Omental fat pad (tissue), 4 donors: ENCODE data around the gene ACVR1B. TPM values are rescaled to one million over a fixed set of nuclear protein-coding genes. Genes with fewer than 3 reads are reported as not detected.
A peak's percentile ranks its signal among the peaks of the same experiment; 100 is the strongest.

ENCODE experiments used
- ATAC-seq: fragments of 150-250 bp; one replicate; pipeline ENCODE4 v1.9.1; 2016; ENCODE audit warnings: mild to moderate bottlenecking, moderate library complexity; ENCODE audit not compliant: low FRiP score
- DNase-seq: peaks from one replicate; pipeline ENCODE4 v3.0.0-alpha.2; 2019; ENCODE audit warnings: low spot score
- total RNA-seq, 4 donors: library from RNA; depleted of rRNA; stranded (reverse); fragments of >200 nt; gene quantifications; one replicate each; pipeline ENCODE4 v1.1.0, GENCODE V29; 2016
- TF ChIP-seq, protein P1 (sequence below), 3 donors: fragments of 450-650 bp; IDR thresholded peaks; one replicate each; pipeline ENCODE4 v1.5.1; 2016 to 2017; ENCODE audit warnings: antibody characterized with exemption in 3 of 3, mild to moderate bottlenecking in 3 of 3, moderate library complexity in 2 of 3

ACVR1B gene
- total RNA-seq, 4 donors from 2014 or later: 15.9 to 42.2 (median 20.5) TPM

DNA sequence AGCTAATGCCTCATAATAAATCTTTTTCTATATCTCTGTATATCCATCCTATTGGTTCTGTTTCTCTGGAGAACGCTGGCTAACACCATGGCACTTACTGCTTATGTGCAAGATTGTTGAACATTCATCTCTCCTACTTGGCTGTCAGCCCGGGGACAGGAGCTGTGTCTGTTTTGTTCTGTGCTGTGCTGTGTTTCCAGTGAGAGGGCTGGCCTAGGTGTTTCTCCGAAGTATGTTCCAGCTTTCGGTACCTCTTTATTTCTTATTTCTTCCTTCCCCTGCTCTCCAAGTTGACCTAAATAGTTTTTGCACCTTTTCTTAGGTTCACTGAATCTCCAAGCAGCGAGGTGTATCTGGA, 80.9 kb downstream of the ACVR1B start:
- peak; percentile 55 for DNase-seq

DNA sequence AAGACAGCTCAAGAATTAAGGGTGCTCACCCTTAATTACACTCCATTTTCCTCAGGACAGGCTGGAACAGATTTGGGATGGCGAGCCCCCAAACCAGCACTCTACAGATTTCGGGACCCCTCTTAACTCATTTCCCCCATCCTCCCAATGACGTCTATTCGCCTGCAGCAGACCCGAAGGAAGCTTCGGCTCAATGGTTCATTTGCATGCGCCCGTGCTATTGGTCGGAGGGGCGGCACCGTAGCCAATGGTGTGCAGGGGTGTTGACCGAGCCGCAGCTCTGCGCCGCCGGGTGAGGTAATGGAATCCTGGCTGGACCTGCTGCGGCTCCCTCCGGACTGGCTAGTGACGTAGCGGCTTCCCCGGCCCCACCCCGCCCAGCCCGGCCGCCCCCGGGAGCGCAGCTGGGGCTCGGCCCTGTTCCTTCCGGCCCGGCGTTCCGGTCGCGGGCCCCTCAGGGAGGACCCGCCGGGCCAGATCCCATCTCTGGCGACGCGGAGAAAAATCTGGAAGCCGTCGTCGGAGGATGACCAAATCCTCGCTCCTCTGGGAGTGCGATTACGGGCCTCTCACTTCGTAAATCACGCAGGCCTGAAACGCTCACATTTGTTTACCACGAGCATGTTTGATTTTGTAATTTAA, 81.4 kb downstream of the ACVR1B start:
- DNase-seq (peak; percentile 80), ATAC-seq (peak; percentile 97)
- TF ChIP-seq, protein P1, sequence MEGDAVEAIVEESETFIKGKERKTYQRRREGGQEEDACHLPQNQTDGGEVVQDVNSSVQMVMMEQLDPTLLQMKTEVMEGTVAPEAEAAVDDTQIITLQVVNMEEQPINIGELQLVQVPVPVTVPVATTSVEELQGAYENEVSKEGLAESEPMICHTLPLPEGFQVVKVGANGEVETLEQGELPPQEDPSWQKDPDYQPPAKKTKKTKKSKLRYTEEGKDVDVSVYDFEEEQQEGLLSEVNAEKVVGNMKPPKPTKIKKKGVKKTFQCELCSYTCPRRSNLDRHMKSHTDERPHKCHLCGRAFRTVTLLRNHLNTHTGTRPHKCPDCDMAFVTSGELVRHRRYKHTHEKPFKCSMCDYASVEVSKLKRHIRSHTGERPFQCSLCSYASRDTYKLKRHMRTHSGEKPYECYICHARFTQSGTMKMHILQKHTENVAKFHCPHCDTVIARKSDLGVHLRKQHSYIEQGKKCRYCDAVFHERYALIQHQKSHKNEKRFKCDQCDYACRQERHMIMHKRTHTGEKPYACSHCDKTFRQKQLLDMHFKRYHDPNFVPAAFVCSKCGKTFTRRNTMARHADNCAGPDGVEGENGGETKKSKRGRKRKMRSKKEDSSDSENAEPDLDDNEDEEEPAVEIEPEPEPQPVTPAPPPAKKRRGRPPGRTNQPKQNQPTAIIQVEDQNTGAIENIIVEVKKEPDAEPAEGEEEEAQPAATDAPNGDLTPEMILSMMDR (IDR thresholded peaks at IDR 0.05): no peak

More for the DNA sequence above, 80.9 kb downstream of the ACVR1B start:
- TF ChIP-seq, protein P1 (IDR thresholded peaks at IDR 0.05): no peak
- ATAC-seq: peak; percentile 43

DNA sequence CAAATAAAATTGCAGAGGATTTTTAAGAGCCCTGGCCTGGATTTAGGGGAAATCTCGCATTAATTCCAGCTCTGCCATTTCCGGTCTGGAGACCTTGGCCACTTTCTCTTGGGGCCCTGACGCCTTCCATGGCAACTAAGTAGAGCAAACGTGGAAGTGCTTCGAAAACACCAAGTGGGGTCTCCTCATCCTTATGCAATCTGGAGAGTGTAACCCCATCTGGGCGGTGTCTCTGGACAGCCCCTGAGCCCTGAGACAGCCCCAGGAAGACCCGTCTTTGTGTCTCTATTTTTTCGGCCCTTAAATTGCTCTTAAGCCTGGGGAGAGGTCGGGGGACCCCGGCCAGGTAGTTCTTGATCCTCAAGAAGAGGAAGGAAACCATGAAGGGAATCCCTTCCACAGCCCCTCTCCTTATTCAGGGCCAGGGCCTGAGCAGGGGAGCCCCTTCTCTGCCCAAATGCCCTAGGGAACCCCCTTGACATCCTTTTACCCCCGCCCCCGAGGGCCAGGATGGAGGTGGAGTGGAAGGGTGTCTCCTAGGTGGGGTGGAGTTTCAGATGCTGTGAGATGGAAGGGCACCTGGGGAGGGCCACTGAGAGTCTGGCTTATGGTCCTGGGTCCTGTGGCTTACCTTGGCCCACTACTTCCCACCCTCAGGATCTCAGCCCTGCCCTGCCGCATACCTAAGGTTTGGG, 82.1 kb downstream of the ACVR1B start:
- DNase-seq: no peak
- ATAC-seq: no peak

DNA sequence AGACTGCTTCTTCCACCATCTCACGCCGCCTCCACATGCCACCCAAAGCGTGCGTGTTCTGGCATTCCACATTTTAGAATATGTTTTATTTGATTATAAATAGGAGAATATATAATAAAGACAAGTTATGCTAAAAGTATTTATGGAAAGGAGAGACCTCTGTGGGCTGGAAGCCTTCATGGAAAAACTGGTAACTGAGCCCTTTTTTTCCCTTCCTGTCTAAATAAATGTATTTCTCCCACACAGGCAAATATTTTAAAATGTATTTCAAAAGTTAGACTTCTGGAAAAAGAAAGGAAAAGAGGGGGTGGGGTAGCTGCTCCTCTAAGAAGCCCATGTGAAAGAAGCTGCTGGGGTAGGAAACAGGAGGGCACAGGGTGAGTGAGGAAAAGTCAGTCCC, 83.7 kb downstream of the ACVR1B start:
- ATAC-seq (no peak), DNase-seq (no peak)
- TF ChIP-seq, protein P1 (IDR thresholded peaks at IDR 0.05): no peak

More for the DNA sequence above, 82.1 kb downstream of the ACVR1B start:
- TF ChIP-seq, protein P1 (IDR thresholded peaks at IDR 0.05): no peak

DNA sequence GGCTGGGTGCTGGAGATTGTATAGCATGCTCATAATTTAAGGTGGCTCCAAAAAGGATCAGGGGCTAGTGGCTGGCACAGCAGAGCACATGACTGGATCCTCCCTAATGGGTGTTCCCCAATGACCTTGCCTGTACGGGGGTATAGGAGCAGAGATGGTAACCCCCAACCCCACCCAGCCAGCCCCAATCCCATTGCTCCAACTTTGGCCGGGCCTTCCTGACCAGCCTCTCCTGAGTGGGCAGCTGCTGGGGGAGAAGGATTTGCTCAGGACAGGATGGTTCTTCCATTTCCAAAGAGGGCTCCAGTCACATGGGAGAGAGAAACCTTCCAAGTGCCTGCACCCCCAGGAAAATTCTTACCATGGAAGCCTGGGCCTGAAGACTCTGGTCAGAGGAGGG, 84.4 kb downstream of the ACVR1B start:
- TF ChIP-seq, protein P1 (IDR thresholded peaks at IDR 0.05): no peak
- ATAC-seq (no peak), DNase-seq (no peak)

DNA sequence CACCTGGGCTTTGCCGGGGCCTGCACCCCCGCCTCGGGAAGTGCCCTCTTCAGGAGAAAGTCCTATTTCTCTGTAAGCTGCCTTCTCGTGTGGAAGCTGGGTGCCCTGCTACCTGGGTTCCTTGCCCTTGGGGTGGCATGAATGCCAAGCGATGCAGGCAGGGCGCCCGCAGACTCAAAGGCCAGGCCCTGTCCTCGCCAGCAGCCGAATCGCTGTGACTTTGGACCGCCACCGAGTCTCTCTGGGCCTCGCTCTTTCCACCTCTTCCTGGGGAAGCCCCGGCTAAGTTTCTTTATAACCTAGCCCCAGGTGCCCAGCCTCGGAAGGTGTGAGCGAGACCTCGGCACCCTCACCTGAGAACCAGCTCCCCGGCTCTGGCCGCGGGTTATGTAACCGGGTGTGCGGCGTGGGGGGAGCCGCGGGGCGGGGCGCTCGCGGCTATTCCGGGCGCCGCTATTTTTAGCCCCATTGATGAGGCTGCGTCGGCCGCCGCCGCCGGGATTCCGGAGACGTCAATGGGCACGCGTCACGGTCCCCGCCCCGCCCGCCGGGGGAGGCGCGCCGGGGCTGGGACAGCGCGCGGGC, 85.2 kb downstream of the ACVR1B start:
- peak; percentile 63 for ATAC-seq
- TF ChIP-seq, protein P1 (IDR thresholded peaks at IDR 0.05): no peak
- DNase-seq: peak; percentile 66
